Vagina (tissue), 2 donors: Measurements from ENCODE around the gene MGAM2.

Experiments used
- CTCF ChIP-seq, 3 experiments: fragments of 450-650 bp in 2 of 3; fragments of 200-600 bp in 1 of 3; sonication (generic) in 1 of 3; IDR thresholded peaks; one replicate each; pipeline ENCODE4 v1.5.1; 2017 to 2019; ENCODE audit warnings: antibody characterized with exemption in 3 of 3, mild to moderate bottlenecking in 2 of 3, moderate library complexity in 2 of 3
- POLR2A ChIP-seq, 2 donors: fragments of 450-650 bp; IDR thresholded peaks; one replicate each; pipeline ENCODE4 v1.6.1; 2017; ENCODE audit warnings: antibody characterized with exemption in 2 of 2, mild to moderate bottlenecking in 2 of 2, moderate library complexity in 2 of 2
- POLR2AphosphoS5 ChIP-seq, 2 donors: sonication (generic); formaldehyde crosslinking; IDR thresholded peaks; one replicate each; pipeline ENCODE4 v1.9.0; 2017; ENCODE audit warnings: antibody characterized with exemption in 2 of 2, mild to moderate bottlenecking in 2 of 2, low read depth in 1 of 2; ENCODE audit not compliant: insufficient read depth in 1 of 2

GRCh38 chr7:142125256-142125955 lies 13.9 kb downstream of the MGAM2 start:
- TF ChIP-seq POLR2A (IDR thresholded peaks at IDR 0.05) (no peak), CTCF (IDR thresholded peaks at IDR 0.05) (no peak), POLR2AphosphoS5 (IDR thresholded peaks at IDR 0.05; ENCODE audit: insufficient read depth in 1 of 2, low read depth in 1 of 2) (no peak)
